Measurements from ENCODE around the gene TAX1BP3.
"Not testable (repeated sequence)": the region's sequence is repeated elsewhere in the genome, so short reads cannot be mapped to it uniquely, and the experiment has no call there.

The TAX1BP3 gene

GRCh38 chr17:3668279-3669084 is at the start of gene TAX1BP3, which contains the start of gene EMC6:
Gene TAX1BP3 (minus strand): TSS chr17:3668578. CDS start chr17:3668526, 52 bp downstream.
Gene EMC6 (plus strand): TSS chr17:3668812. CDS start chr17:3669147, 335 bp downstream.
- peak; percentile 77 for DNase-seq

GRCh38 chr17:3715296-3715695 is 46.9 kb upstream of the TAX1BP3 start:
- DNase-seq: no peak

GRCh38 chr17:3712811-3713463 is 44.6 kb upstream of the TAX1BP3 start:
- DNase-seq: no peak

- DNase-seq: no peak
These were observed 42.6 kb upstream of the TAX1BP3 start for GRCh38 chr17:3710951-3711383.

GRCh38 chr17:3708366-3708765 is 40.0 kb upstream of the TAX1BP3 start:
- DNase-seq: no peak

GRCh38 chr17:3705718-3705984 is 37.3 kb upstream of the TAX1BP3 start:
- not testable (repeated sequence) for DNase-seq

- no peak for DNase-seq
These were observed 36.7 kb upstream of the TAX1BP3 start for GRCh38 chr17:3704931-3705717.

GRCh38 chr17:3702041-3702539 is 33.7 kb upstream of the TAX1BP3 start:
- DNase-seq: not testable (repeated sequence)

- no peak for DNase-seq
These were observed 31.6 kb upstream of the TAX1BP3 start for GRCh38 chr17:3699951-3700350.

GRCh38 chr17:3698139-3698538 is 29.8 kb upstream of the TAX1BP3 start:
- no peak for DNase-seq

- no peak for DNase-seq
These were observed 28.7 kb upstream of the TAX1BP3 start for GRCh38 chr17:3697103-3697476.

GRCh38 chr17:3695723-3696411 is 27.5 kb upstream of the TAX1BP3 start, which contains the start of gene P2RX5:
Gene P2RX5 (minus strand): TSS chr17:3696155. CDS start chr17:3696005, 150 bp downstream.
- DNase-seq: peak; percentile 5

GRCh38 chr17:3695129-3695722 is 26.8 kb upstream of the TAX1BP3 start:
- DNase-seq: no peak

GRCh38 chr17:3693829-3694231 is 25.5 kb upstream of the TAX1BP3 start:
- DNase-seq: no peak

GRCh38 chr17:3693141-3693540 is 24.8 kb upstream of the TAX1BP3 start:
- DNase-seq: no peak

GRCh38 chr17:3692346-3692745 is 24.0 kb upstream of the TAX1BP3 start:
- no peak for DNase-seq

GRCh38 chr17:3691617-3692067 is 23.3 kb upstream of the TAX1BP3 start:
- DNase-seq: no peak

GRCh38 chr17:3690094-3690715 is 21.8 kb upstream of the TAX1BP3 start:
- no peak for DNase-seq

- no peak for DNase-seq
These were observed 21.1 kb upstream of the TAX1BP3 start for GRCh38 chr17:3689262-3690093.

- DNase-seq: no peak
These were observed 20.5 kb upstream of the TAX1BP3 start for GRCh38 chr17:3688852-3689261.

Data from GF-D8 (cell line).